HG02852 (cell line): ENCODE results near the gene MME.
A peak's percentile ranks its signal among the peaks of the same experiment; 100 is the strongest.

Experiments
- ATAC-seq: cut with Tn5 transposase; IDR thresholded peaks from one replicate; pipeline ENCODE4 v1.9.1; 2021; ENCODE audit warnings: mild to moderate bottlenecking, moderate library complexity; ENCODE audit not compliant: unreplicated experiment

Gene MME

DNA sequence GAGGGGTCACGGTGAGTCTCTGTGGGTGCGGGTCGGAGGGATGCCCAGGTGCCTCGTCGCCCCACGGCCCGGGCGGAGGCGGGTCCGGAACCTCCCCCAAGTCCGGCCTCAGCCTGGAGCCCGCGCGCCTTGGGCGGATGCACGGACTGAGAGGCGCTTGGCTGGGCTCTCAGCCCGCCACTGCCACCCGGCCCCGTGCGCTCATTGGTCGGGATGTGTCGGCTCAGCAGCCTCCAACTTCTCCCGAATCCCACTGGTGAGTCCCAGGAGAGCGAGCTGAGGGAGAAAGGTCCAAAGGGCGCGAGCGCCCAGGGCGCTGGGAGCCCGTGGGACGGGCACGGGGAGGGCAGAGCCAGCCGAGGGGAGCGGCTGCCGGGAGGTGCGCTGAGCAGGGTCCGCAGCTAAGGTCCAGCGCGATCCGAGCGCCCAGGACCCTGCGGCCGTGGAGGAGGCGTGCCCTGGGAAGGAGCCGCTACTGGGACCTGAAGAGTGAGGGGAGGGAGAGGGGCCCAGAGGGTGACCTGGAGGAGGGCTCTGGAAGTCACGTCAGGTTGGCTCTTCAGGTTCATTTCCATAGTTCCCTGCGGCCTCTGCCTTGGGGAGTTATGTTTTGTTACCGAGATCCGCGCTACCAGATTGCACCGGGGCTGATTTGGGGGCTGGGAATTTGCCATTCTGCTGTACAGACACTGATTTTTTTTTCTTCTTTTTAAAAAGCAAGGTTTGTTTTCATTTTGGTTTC, at the start of gene MME:
MME (plus strand) TSS at position 574 of the 742 bp plus-strand sequence. CDS start 3,849 bp downstream, outside the sequence.
- ATAC-seq: no peak

DNA sequence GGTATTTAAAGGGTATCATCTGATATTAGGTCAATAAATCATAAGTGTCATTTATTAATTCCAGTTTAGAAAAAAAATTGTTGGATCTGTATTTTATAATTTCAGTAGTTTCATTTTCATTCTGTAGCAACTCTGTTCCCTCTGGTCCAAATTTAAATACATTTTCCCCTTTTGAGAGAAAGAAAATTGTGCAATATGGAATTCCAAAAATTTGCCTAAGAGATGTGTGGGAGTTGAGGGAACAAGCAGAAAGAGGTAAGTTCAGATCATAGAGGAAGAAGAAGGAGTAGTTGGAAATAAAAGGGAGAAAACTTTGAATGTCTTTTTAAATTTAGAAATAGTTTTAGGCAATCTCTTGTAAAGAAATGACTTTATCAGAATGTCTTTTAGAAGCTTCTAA, 48.9 kb upstream of the MME start:
- ATAC-seq: no peak

DNA sequence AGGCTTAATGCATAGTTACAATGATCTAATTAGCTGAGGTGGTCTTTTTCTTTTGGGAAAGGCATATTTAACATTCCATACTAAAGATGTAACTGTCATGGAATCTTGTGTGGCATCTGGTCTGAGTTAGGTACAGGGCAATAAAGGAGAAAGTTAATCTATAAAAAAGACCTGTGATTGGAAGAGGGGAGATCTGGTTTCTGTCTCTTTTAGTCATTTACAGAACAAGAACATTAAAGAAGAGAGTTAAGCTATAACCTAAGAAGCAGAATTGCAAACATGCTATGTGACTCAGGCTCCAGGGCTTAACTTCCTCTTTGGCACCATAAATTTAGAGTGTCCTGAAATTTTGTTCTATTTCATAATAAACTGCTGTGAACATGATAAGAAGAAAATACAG, 47.2 kb upstream of the MME start:
- no peak for ATAC-seq

DNA sequence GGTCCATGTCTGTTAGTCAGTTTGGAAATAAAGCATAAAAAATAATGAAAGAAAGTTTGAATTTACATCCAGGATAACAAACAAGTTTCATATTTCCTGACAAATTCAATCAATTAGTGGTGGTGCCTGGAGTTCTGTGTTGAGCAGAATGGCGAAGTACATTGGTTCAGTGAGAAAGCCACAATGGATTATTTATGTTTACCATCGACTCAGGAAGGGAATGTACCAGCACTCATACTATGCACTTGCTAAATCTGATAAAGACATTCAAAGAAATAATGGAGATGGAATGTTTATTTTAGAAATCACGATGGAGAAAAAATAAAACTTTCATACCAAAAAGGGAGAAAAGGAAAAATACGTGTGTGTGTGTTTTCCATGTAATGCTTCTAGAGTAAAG, 45.3 kb upstream of the MME start:
- ATAC-seq: no peak

DNA sequence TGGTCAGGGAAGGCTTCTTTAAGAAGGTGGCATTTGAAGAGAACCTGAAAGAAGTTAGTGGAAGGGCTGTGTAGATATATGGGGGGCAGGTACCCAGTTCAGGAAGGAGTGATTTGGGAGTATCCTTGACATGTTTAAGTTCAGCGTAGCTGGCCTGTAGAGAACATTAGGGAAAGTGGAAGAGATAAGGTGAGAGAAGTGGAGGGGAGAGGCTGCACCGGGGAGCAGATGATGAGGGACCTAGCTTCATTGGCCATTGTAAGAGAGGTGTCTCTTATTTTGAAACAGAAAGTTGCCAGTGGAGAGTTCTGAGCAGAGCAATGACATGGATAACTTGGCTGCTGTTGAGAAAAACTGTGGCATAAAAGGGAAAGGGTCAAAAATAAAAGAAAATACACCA, 44.6 kb upstream of the MME start:
- ATAC-seq: no peak

DNA sequence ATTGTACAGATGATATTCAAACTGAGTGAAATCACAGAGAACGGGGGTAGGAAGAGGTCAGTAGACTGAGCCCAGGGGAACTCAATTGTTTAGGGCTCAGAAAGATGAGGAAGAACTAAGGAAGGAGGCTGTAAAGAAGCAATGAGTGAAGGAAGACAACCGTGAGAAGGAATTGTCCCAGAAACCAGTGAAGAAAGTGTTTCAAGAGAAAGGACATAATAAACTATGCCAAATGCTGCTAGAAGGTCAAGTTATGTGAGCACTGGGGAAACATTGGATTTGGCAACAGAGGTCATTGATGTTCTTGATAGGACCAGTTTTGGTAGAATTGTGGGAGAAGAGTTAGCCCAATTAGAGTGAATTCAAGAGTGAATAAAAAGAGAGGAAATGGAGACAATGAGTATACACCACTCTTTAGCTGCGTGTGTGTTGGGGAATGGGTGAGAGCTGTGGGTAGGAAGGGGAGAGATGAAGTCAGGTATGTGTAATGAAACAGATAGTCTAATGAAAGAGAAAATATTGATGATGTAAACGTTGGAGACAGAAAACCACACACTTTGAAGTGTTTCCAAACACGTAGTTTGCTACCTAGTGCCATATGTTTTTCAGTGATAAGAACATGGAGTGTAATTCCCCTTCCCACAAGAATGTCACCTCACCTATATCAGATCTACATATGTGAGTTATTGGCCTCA, 42.5 kb upstream of the MME start:
- no peak for ATAC-seq

DNA sequence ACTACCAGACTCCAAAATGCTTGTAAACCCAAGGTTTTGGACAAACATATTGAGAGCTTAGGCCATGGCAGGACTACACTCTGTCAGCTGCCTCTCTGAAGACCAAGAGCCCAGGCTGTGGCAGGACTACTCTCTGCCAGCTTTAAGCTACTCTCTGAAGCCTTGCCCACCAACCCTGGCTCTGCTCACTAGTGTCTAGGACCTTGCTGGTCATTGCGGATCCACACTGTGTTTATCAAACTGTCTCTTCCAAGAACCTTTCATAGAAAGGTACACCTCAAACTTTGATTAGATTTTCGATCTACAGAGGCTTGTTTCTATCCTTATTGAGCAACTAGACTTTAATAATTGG, 41.9 kb upstream of the MME start:
- no peak for ATAC-seq

DNA sequence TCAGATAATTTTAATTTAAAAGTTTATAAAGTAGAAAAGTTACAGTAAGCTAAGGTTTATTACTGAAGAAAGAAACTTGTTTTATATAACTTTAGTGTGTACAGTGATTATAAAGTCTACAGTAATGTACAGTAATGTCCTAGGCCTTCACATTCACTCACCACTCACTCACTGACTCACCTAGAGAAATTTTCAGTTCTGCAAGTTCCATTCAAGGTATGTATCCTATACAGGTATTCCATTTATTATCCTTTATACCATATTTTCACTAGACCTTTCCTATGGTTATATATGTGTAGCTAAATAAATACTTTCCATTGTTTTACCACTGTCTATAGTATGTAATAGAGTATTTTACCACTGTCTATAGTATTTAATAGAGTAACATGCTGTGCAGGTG, 33.2 kb upstream of the MME start:
- ATAC-seq: peak; percentile 20

DNA sequence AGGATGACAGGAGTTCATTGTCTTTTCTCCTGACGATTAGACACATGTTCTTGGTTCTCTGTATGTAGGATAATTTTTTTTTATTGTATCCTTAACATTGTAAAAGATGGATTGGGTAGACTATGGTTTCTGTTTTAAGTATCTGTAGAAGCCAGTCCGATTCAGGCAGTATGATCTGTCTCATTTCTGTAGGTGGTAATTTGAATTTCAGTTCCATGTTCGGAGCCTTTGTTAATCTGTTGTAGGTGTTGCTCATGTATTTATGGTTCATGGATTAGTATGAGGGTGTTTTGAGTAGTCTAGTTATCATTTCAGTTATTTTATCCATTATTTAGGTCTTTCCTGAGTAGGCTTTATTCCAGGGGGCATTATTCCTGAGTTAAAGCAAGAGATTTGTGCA, 32.4 kb upstream of the MME start:
- ATAC-seq: peak; percentile 67

DNA sequence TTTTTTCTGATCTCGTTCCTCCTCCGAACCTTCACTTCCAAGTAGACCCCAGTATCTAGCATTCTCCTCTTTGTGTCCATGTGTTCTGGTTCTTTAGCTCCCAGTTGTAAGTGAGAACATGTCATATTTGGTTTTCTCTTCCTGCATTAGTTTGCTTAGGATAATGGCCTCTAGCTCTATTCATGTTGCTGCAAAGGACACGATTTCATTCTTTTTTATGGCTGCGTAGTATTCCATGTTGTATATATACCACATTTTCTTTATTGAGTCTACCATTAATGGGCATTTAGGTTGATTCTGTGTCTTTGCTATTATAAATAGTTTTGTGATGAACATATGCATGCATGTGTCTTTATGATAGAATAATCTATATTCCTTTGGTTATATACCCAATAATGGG, 30.2 kb upstream of the MME start:
- no peak for ATAC-seq

DNA sequence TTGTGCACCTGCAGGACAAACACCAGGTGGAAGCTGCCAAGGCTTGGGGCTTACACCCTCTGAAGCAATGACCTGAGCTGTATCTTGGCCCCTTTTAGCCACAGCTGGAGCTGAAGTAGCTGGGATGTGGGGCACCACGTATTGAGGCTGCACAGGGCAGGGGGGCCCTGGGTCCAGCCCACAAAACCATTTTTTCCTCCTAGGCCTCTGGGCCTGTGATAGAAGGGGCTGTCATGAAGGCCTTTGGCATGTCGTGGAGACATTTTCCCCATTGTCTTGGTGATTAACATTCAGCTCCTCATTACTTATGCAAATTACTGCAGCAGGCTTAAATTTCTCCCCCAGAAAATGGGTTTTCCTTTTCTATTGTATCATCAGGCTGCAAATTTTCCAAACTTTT, 27.6 kb upstream of the MME start:
- no peak for ATAC-seq

DNA sequence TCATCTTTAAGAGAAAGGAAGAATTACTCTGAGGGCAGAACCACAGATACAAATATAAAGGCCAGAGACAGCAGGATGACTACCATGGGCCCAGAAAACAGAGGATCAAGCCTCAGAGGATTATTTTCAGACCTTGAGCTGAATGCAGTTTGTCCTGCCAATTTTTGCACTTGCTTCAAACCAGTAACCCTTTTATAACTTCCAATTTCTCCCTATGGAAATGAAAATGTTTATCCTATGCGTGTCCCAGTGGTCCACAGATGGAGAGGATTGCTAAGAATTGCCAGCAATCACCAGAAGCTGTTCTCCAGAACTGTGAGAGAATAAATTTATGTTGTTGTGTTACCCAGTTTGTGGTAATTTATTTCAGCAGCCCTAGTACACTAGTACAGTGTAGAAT, 26.4 kb upstream of the MME start:
- no peak for ATAC-seq

DNA sequence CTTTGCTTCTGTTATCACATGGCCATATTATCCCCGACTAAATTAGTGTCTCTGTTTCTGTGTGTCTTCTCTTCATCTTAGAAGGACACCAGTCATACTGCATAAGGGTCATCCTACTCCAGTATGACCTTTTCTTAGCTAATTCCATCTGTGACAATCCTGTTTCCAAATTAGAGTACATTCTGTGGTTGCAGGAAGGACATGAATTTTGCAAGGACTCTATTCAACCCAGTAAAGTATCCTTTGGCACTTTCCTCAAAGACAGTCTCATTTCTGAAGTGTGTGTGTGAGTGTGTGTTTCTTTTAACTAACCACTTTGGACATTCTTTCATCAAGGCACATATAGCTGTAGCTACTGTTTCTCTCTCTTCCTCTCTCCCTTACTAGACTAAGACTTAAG, 15.2 kb upstream of the MME start:
- ATAC-seq: no peak

DNA sequence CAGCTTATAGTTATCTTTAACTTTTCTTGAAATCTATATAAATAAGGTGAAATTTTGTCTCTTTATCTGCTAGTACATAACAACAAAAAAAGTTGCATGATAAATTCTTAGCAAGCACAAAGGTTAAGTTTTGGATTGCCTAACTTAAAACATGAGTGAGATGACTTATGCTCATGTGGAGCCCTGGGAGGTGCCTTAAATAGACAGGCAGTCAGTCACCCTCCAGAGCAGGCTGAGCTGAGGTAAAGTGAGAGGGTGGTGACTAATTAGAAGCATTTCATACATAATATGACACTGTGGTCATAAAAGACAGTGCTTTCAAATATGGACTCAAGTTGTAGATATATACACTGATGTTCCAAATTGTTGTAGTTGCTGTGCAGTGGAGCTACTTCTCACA, 14.6 kb upstream of the MME start:
- ATAC-seq: no peak

DNA sequence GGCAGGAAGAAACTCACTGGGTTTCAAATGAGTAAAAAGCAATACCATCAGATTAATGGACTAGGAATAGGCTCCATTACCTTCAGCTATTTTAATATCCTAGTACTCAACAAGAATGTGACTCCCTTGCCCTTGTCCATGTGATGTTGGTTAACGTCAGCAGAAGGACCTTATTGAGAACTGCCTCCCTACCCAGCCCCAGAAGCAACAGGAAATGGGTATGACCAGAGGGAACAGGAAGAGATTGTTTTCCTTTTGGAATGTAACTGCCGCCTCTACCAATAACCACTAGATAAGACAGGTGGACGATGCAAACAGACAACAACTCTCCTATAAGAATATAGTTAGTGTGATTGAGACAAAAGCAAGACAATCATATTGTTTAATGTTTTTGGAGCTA, 10.4 kb upstream of the MME start:
- ATAC-seq: no peak

DNA sequence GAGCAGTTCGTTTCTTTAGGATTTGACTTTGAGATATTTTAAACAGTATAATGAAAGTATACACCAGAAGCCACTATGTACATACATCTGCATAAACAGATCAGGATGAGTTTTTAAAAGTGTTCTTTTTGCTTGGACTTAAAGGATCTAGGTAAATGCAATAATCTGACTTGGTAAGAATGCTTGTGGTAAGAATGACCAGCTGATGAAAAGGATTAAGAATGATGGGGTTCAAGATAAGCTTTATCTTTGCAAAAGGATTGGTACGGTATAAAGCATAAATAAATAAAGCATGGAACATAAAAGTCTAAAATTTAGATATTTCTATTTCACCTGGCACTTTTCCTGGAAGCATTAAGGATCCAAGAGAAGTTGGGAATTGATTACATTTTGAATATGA, 9.8 kb upstream of the MME start:
- ATAC-seq: no peak

DNA sequence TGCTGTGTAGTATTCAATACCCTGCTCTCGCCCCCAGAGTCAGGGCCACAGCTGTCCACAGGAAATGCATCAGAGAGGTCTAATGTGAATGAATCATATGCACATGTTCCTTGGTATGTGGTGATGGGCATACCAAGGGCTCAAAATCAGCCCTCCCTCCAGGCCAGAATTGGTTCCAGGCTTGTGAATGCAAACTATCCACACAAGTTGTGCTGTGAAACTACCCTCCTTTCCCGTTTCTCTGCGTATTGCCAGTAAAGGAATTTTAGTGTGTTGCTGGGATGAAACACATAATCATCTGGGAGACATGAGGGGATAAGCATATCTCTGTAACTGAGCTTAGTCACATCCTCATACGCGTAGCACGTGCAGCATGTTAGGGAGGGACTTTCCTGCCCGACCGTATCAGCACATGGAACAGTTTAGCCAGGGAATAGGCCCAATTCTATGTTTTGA, 9.2 kb upstream of the MME start:
- no peak for ATAC-seq

DNA sequence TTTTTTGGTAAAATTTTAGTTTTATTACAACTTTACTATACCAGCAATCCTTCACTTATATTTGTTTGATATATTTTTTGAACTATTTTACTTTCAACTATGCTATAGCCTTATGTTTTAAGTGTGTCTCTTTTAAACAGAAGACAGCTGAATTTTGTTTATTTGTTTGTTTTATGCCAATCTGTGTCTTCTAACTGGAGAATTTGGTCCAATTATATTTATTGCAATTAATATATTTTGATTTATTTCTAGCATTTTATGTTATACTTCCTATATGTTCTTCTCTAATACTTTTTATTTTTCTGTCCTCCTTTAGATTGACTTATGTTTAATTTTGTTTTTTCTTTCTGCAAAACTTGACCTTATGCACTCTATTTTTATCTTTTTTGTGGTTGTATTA, 4.9 kb upstream of the MME start:
- no peak for ATAC-seq

DNA sequence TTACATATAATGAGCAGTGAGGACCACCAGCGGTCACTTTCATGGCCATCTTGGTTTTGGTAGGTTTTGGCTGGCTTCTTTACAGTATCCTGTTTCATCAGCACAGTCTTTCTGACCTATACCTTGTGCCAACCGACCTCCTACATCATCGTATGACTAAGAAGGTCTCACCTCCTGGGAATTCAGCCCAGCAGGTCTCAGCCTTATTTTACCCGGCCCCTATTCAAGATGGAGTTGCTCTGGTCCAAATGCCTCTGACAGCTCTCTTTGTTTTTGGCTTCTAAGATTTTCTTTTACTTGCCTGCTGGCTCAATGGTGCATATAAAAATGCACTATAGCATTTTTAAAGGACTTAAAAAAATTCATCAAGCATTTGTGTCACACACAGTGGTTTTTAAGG, 3.2 kb upstream of the MME start:
- no peak for ATAC-seq

DNA sequence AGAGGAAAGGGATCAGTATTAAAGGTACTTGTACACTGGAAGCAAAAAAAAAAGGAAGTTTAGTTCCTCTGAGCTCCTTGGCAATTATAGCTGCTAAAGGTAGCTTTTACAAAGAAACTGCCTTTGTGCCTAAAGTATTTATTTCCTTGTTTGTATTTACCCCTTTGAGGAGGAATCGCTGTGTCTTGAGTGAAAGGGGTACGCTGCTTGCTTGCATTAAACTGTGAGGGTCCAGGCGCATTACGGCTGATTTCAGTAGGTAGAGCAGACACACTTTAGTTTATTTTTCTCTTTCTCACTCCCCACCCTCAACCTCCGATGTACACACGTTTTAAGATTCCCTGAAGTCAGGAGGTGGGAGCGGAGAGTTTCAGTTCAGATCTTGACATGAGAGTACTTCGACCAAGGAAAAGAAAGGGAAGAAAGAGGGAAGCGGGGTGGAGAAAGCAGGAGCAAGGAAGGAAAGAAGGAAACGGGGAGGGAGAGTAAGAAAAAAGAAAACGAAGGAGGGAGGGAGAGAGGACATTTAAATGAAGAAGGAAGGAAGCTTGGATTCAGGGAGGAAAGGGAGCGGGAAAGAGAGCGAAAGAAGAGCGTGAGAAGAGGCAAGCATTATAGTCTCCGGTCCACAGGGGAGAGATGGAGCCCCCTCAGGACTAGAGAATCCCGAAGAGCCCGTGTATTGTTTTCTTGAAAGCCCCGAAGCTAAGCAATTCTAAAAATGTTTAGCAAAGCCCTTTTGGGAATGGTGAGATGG, 1.2 kb upstream of the MME start:
- no peak for ATAC-seq

DNA sequence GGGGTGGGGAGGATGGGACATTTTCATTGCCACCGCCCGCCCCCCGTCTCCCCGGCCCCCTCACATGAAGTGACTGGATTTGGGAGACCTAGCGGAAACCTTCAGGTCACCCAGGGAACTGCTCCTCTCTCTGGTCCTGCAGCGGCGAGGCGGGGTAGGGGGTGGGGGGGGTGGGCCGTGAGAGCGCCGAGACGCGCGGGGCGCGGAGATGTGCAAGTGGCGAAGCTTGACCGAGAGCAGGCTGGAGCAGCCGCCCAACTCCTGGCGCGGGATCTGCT, 712 bp upstream of the MME start:
- ATAC-seq: no peak

DNA sequence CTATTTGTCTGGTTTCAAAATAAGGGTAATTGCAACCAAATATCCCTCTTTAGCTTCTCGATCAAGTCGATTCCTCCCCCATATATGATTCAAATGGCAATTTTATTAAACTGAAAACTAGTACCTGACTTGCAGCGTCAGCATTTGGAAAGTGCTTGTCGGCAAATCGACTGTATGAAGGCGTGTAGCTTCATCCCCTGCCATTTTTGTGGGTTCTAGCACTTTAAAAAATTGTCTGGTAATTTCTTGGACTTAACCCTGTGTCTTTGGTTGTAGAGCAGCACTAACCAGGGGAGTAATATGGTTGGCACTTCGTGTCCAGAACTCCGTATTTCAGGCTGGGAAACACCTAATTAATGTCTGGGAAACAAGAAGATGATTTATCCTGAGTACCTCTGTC, 573 bp downstream of the MME start:
- no peak for ATAC-seq
